ENCODE measurements around the gene NTNG2.

NTNG2 gene

GRCh38 chr9:132201780-132202703 lies 40.2 kb downstream of the NTNG2 start:
- DNase-seq (ENCODE audit: low read depth in 2 of 2) = no peak

DNA sequence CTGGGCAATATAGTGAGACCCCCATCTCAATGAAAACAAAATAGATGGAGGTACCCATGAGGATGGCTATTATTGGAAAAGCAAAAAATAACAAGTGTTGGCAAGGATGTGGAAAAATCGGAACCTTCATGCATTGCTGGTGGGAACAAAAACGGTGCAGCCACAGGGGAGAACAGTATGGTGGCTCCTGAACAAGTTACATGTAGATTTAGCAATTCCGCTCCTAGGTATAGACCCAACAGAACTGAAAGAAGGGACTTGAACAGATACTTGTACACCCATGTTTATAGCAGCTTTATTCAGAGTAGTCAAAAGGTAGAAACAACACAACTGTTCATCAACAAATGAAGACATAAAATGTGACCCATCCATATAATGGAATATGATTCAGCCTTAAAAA lies 43.0 kb downstream of the NTNG2 start:
- no peak for DNase-seq (ENCODE audit: low read depth in 2 of 2)

DNA sequence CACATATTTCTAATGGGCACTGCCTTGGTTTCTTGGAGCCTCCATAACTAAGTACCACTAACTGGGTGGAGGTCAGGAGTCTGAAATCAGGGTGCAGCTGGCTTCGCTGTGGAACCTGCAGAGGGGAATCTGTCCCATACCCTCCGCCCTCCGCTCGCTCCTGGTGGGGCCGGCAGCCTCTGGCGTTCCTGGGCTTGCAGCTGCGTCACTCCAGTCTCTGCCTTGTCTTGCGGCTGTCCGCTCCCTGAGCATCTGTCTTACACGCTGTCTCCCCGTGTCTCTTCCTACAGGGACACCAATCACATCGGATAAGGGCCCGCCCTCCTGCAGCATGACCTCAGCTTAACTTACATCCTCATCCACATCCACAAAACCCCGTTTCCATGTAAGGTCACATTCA lies 45.4 kb downstream of the NTNG2 start:
- no peak for DNase-seq (ENCODE audit: low read depth in 2 of 2)

GRCh38 chr9:132207839-132208615 lies 46.2 kb downstream of the NTNG2 start:
- DNase-seq (ENCODE audit: low read depth in 2 of 2) = no peak

DNA sequence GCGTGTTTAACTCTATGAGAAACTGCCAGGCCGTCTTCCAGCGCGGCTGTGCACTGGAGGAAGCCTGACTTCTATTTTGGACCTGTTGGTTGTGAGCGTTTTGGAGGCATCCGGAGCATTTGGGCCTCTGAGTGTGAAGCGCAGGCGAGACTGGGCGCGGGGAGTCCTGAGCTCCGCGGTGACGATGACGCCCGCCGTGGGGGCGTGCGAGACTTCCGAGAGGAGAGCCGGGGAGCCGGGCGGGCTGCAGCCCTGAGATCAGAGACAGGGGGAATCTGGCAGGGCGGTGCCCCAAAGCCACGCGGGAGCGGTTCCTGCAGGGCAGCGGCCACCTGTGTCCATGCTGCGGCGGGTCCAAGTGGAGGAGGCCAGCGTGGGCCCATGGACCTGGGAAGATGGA lies 47.4 kb downstream of the NTNG2 start:
- DNase-seq (ENCODE audit: low read depth in 2 of 2) = no peak

GRCh38 chr9:132210472-132211145 lies 48.8 kb downstream of the NTNG2 start:
- DNase-seq (ENCODE audit: low read depth in 2 of 2) = no peak

DNA sequence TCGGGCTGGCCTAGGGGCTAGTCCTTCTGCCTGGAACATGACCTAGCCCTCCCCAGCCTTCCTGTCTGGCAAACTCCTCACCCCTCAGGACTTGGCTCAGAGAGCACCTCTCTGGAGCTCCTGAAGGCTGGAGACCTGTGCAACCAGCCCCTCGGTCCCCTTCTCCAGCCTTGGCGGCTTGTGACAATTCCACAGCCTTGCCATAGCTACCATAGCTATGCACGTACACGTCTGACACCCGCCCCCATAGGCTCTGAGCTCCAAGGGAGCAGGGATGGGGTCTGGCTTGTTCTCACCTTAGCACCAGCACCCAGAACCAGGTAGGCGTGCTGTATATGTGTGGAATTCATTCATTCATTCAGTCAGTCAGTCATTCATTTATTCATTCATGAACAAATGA lies 49.7 kb downstream of the NTNG2 start:
- DNase-seq (ENCODE audit: low read depth in 2 of 2) = no peak

DNA sequence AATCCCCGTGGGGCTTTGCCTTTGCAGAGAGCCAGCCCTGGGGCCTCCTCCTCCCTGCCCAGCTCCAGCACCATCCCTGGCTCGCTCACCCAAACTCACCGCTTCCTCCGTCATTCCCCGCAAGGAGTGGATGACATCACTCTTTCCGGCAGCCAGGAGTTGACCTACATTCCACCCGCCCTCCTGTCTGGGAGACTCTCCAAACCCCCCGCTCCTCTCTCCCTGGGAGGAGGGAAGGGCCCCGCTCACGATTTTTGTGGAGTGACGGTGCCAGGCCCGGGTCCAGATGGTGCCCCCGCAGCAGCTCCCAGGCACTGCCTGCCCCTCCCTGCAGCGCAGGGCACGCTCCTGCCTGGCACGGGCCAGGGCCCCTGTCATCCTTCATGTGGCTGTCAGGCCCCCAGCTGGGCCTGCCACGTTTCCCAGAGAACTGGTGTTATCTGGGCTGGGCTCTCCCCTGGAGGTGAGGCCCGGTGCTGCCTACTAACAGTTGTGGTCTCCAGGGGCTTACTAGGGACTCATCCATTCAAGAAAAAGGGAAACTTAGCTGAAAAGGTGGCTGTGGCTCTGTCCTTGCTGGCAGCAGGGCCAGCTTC lies 52.3 kb downstream of the NTNG2 start:
- DNase-seq (ENCODE audit: low read depth in 2 of 2) = peak; percentile 76 to 78

DNA sequence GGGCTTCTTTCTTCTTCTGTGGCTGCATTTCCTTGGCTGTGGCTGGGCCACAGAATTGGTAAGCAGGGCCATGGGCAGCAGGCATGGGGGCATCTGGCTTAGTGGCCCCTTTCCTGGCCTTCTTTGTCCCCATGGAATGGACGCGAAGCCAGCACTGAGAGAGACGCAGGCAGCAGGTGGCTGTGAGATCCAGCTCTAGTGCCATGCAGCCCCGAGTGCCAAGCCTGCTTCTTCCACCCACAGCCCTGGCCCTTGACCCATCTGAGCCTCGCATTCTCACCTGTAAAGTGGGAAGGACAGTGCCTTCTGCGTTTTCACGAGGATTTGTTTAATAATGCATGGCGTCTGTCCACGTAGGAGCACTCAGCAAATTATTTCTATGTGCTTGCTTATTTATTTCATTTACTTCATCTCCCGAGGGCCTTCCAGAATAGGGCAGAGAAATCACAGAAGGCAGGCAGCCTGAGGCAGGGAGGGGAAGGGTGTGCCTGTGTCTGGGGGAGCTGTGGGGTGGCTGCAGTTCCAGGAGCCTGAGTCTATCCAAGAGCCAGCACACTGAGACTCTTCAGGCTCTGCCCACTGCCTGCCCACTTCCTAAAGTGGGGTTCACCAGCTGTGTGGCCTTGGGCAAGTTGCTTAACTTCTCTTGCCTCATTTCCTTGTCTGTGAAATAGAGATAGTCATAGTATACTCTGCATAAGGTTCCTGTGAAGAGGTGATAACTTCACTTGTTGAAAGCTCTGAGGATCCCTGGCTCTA lies 55.2 kb downstream of the NTNG2 start:
- no peak for DNase-seq (ENCODE audit: low read depth in 2 of 2)

- no peak for DNase-seq (ENCODE audit: low read depth in 2 of 2)
These were observed 56.4 kb downstream of the NTNG2 start for GRCh38 chr9:132218208-132218607.

DNA sequence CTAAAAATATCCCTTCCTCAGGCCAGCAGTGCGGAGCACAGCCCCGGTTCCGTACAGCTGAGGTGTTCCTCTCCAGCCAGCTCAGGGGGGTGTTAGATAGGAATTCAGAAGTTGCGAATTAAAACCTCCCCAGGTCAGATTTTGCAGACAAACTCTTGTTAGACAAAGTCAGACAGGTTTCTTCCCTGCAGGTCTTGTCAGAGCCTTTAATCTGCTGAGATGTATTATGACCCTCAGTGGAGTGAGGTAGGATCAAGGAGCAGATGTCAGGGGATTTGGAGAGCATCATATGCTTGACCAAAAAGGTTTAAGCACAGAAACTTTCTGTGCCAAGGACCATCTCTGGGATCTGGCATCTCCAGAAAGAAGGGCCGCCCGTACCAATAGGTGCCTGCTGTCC lies 60.1 kb downstream of the NTNG2 start:
- DNase-seq (ENCODE audit: low read depth in 2 of 2) = no peak

GRCh38 chr9:132224645-132225044 lies 62.8 kb downstream of the NTNG2 start:
- no peak for DNase-seq (ENCODE audit: low read depth in 2 of 2)

DNA sequence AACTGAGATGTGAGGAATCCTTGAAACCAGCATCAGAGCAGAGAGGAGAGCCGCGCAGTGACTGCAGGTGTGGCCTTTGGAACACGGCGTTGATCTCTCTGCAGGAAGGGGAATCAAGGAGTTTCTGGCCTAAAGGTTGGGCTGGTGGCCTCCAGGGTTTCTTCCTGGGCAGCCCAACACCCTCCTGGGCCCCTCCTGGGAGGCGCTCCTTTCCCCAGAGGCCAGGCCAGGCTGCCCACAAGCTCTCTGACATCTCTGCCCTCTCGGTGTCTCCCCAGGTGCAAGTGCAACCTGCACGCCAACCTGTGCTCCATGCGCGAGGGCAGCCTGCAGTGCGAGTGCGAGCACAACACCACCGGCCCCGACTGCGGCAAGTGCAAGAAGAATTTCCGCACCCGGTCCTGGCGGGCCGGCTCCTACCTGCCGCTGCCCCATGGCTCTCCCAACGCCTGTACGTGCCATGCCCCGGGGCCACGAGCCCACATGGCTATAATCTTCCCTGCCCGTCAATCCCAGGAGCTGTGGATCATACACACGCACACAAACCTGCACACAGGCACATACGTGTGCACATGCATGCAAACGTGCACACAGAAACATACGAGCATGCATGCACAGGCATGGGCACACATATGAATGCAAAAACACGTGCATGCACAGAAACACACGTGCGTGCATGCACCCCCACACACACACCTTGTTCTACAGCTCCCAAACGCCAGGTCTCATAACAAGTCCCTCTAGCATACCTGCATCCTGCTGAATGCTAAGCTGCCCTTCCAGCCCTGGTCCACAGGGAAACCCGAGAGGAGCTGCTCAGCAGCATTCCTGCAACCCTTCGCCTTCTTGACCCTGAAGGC lies 64.9 kb downstream of the NTNG2 start:
- DNase-seq (ENCODE audit: low read depth in 2 of 2) = no peak

GRCh38 chr9:132228062-132228461 lies 66.2 kb downstream of the NTNG2 start:
- no peak for DNase-seq (ENCODE audit: low read depth in 2 of 2)

DNA sequence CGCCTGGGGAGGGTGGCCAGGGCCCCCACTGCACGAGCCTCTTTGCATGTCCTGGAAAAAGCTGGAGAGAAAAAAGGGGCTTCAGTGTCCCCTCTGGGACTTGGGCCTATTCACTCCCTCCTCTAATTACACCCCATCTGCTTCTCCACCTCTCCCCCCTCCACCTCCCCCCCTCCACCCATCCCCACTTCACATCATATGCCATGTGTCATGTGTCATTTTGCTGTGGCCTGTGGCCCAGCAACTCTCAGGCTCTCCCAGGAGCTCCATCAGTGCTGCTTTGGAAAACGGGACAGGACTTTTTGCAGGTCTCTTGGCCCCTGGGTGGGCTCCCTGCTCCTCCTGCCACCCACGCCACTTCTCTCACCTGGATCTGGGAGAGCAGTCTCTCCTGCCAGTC lies 68.7 kb downstream of the NTNG2 start:
- DNase-seq (ENCODE audit: low read depth in 2 of 2) = no peak

- DNase-seq (ENCODE audit: low read depth in 2 of 2) = no peak
These were observed 69.3 kb downstream of the NTNG2 start for GRCh38 chr9:132231019-132231701.

DNA sequence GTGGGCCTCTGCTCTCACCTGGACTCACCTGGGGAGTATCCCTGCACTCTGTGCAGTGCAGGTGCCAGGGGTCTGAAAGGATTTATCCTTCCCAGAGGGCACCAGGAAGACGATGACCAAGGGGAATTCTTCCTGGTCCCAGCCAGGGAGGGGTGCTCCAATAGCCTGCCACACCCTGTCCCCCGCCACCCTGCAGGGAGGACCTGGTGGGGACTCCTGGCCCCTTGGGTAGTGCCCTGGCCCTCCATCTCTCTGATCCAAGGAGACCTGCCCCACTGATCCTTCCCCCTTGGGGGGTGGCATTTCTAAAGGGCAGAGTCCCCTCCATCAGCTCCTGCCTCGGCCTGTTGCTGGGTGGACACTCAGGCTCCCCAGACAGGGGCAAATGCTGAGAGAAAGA lies 70.7 kb downstream of the NTNG2 start:
- DNase-seq (ENCODE audit: low read depth in 2 of 2) = no peak

- DNase-seq (ENCODE audit: low read depth in 2 of 2) = no peak
These were observed 71.3 kb downstream of the NTNG2 start for GRCh38 chr9:132233138-132233537.

DNA sequence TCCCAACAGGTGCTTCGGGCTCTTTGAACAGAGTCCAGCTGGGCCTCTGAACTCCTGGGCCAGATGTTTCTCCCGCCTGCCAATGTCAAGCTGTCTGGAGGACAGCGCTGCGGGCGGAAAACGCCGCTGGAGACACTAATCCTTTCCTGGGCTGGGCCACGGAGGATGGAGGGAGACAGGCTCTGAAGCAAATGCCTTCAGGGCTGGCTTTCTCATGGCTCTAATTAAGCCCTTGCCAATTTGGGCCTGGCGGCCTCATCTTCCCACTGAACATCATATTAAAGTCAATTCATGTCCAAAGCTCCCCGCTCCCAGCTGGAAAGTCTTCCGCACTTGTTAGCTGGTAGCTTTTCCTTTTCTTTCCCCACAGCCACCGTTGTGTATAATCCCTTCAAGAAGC lies 72.7 kb downstream of the NTNG2 start:
- DNase-seq (ENCODE audit: low read depth in 2 of 2) = no peak

DNA sequence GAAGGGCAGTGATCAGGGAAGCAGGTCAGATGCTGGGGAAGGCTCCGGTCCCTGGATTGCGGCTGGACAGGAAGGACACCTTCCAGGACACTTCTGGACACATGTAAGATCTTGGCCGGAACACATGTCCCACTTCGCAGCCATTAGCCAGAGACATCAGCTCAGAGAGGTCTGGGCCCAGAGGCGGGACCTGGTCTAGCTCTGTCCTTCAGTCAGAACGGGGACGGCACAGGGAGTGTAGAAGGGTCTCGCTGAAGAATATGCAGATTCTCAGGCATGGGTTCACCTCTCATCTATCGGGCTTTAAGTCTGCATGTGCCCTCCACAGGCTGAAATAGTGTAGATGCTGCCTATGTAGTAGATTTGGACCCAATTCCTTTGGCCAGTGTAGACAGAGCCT lies 73.3 kb downstream of the NTNG2 start:
- DNase-seq (ENCODE audit: low read depth in 2 of 2) = no peak

All from fibroblast of skin of left quadriceps (primary cell).